ENCODE results near the gene PAPSS1. TPM values are rescaled to one million over a fixed set of nuclear protein-coding genes. Genes with fewer than 3 reads are reported as not detected.

The PAPSS1 gene
- total and polyA plus RNA-seq, 2 of the 8 experiments (the other 6 are each of a cell fraction or from before 2014, with no cell fraction given), result 79.2 to 98.5 TPM

DNA sequence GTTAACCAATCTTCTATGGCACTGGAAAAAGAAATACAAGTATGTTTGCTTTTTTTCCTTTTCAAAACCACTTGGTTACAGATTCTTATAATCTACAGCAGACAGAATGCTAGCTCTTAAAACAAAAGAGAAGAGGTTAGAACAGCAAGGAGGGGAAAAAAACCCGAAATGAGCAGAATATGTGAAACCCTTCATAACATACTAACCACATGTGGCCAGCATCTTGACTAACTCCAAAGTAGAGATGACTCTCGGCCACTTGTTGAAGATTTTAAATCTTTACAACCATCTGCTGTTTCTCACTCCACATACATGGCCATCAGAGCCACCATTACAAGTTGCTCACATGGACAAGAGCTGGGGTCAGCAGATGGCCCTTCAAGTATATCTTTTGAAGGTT, 100.3 kb downstream of the PAPSS1 start (continued):
- TF ChIP-seq CHD7 (IDR thresholded peaks at IDR 0.05; ENCODE audit: insufficient replicate concordance, low read length), result no peak
- no peak for TF ChIP-seq JUND (IDR thresholded peaks at IDR 0.05; ENCODE audit: low read length)
- no peak for TF ChIP-seq SUZ12 (IDR thresholded peaks at IDR 0.05; ENCODE audit: low read length)
- TF ChIP-seq HDAC2 (IDR thresholded peaks at IDR 0.05; ENCODE audit: borderline replicate concordance in 1 of 2, low read depth in 2 of 2, low read length in 2 of 2), result no peak
- no peak for TF ChIP-seq ZNF274 (IDR thresholded peaks at IDR 0.05; ENCODE audit: borderline replicate concordance, extremely low read depth, low read length)
- TF ChIP-seq TAF7 (optimal IDR thresholded peaks at IDR 0.05; ENCODE audit: borderline replicate concordance, low read depth, low read length), result no peak
- no peak for TF ChIP-seq TBP (IDR thresholded peaks at IDR 0.05; ENCODE audit: low read depth, low read length)
- no peak for TF ChIP-seq TEAD4 (IDR thresholded peaks at IDR 0.05; ENCODE audit: low read depth, low read length)
- no peak for TF ChIP-seq SIRT6 (IDR thresholded peaks at IDR 0.05; ENCODE audit: low read length)
- no peak for TF ChIP-seq CHD1 (IDR thresholded peaks at IDR 0.05; ENCODE audit: low read depth, low read length)
- no peak for TF ChIP-seq POLR2A (IDR thresholded peaks at IDR 0.05; ENCODE audit: control extremely low read depth in 1 of 2, low read depth in 2 of 2, low read length in 2 of 2)
- TF ChIP-seq MAFK (IDR thresholded peaks at IDR 0.05; ENCODE audit: low read depth, low read length), result no peak
- no peak for TF ChIP-seq CBX8 (IDR thresholded peaks at IDR 0.05; ENCODE audit: borderline replicate concordance, low read depth, low read length)

Measured in H1 (cell line).